ENCODE results near the gene TIPRL. TPM values are rescaled to one million over a fixed set of nuclear protein-coding genes. Genes with fewer than 3 reads are reported as not detected.
A peak's percentile ranks its signal among the peaks of the same experiment; 100 is the strongest.

Gene TIPRL
- total RNA-seq, 2 donors from 2014 or later: 4.9 to 10.1 TPM

- H3K27ac ChIP-seq: peak overlapping the region in 1 of 4 donors; percentile 89
- H3K4me1 ChIP-seq: peaks cover 16% of the 10 kb centered on the region
- DNase-seq: no peak
- no peaks in the 10 kb centered on the region for H3K27me3 ChIP-seq
- no peak overlapping the region for H3K4me3 ChIP-seq
- no peak for ATAC-seq
- WGBS, 2 donors: 86 to 89% methylated on average over 5 of the region's 5 CpGs
- H3K36me3 ChIP-seq (replicated peaks in 1 of 2; ENCODE audit: insufficient read depth in 1 of 2, low read depth in 2 of 2): no peaks in the 10 kb centered on the region
- intact Hi-C loops (cut with DNase I): no loop called here
- no peak for TF ChIP-seq CTCF (IDR thresholded peaks at IDR 0.05)
- no peak for TF ChIP-seq POLR2A (IDR thresholded peaks at IDR 0.05)
- no peaks in the 10 kb centered on the region for H3K9me3 ChIP-seq
Measured at GRCh38 chr1:168138134-168138533, 40.6 kb upstream of the TIPRL start.

GRCh38 chr1:168139070-168139469, 39.7 kb upstream of the TIPRL start:
- TF ChIP-seq CTCF (IDR thresholded peaks at IDR 0.05) (no peak), POLR2A (IDR thresholded peaks at IDR 0.05) (no peak)
- ATAC-seq (no peak), DNase-seq (no peak)
- intact Hi-C loops (cut with DNase I): no loop called here
- Histone ChIP-seq H3K27ac (no peak overlapping the region), H3K9me3 (no peaks in the 10 kb centered on the region), H3K36me3 (replicated peaks in 1 of 2; ENCODE audit: insufficient read depth in 1 of 2, low read depth in 2 of 2) (no peaks in the 10 kb centered on the region), H3K4me1 (peaks cover 16% of the 10 kb centered on the region), H3K4me3 (no peak overlapping the region), H3K27me3 (no peaks in the 10 kb centered on the region)

DNA sequence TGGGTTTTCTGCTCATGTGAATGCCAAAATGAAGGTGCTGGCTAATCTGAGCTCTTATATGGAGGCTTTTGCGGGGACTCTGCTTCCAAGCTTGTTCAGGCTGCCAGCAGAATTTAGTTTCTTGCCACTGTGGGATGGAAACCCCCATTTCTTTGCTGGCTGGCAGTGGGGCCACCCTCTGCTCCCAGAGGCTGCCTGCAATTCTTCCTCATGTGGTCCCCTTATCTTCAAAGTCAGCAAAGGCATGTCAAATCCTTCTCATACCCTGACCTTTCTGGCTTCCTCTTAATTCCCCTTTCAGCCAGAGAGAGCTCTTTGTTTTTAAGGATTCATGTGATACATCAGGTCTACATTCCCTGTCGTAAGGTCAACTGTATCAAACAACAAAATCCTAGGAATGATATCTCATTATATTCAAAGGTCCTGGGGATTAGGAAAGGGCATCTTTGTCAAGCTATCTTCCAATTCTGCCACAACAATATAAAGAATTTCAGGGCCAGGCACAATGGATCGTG, 36.8 kb upstream of the TIPRL start:
- Histone ChIP-seq H3K4me1 (no peaks in the 10 kb centered on the region), H3K27ac (no peak overlapping the region), H3K4me3 (no peak overlapping the region), H3K27me3 (no peaks in the 10 kb centered on the region), H3K9me3 (no peaks in the 10 kb centered on the region), H3K36me3 (replicated peaks in 1 of 2; ENCODE audit: insufficient read depth in 1 of 2, low read depth in 2 of 2) (no peaks in the 10 kb centered on the region)
- ATAC-seq (no peak), DNase-seq (no peak)
- 86% methylated on average over 3 of the region's 3 CpGs for WGBS, 2 donors
- no peak for TF ChIP-seq POLR2A (IDR thresholded peaks at IDR 0.05)
- intact Hi-C loops (cut with DNase I): no loop called here

DNA sequence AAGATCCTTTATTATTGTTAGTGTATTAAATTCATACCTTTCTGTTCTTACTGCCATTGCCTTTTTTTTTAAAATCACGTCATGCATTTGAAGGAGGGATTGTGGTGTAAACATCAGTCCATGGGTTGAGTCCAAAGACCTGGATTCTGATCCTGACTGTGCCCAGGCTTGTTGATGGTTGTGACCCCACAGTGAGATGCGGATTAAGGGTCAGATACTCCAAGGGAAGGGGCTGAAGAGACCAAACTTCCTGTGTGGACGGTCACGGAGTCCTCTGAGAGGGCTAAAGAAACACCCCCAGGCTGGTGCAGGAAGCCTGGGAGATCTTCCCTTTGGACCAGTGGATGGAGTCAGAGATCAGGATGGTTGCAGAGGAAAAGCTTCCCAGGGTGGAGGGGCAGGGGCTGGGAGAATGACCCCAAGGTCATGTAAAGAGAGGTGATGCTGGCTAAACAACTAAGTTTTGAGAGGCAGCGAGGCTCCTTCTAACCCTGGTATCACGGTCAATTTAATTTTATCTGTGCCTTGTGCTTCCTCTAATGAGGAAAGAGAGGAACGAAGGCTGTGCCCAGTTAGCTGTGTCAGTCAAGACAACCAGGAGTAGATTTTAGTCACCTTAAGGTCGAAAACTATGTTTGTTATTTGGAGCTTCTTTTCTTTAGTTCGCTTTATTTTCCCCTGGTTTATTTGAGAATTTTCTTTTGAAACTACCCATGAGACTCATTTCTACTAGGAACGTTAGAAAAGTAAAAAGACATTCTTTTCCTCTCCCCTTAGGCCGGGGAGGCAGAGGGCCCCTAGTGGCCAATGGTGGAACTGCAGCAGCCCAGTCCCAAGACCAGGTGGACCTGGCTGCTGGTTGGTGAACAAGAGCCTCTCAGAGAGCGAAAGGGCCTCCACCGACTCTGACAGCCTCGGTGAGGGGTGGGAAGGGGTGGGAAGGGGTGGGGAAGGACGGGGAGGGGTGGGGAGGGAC, 33.3 kb upstream of the TIPRL start:
- intact Hi-C loops (cut with DNase I): no loop called here
- peak; percentile 86 to 90 (median 88) for DNase-seq
- no peaks in the 10 kb centered on the region for H3K4me1 ChIP-seq

More for the DNA sequence above, 33.3 kb upstream of the TIPRL start:
- 23 to 25% methylated on average over 15 of the region's 15 CpGs for WGBS, 2 donors
- H3K27me3 ChIP-seq: no peaks in the 10 kb centered on the region
- H3K36me3 ChIP-seq (replicated peaks in 1 of 2; ENCODE audit: insufficient read depth in 1 of 2, low read depth in 2 of 2): no peaks in the 10 kb centered on the region
- no peak overlapping the region for H3K27ac ChIP-seq
- TF ChIP-seq POLR2A (IDR thresholded peaks at IDR 0.05): no peak
- TF ChIP-seq CTCF (IDR thresholded peaks at IDR 0.05): peak; percentile 84 to 100 (median 93)
- no peaks in the 10 kb centered on the region for H3K9me3 ChIP-seq
- H3K4me3 ChIP-seq: no peak overlapping the region
- ATAC-seq: peak; percentile 98
